SJSA1 (cell line): ENCODE results near the gene CHD9NB. TPM values are rescaled to one million over a fixed set of nuclear protein-coding genes. Genes with fewer than 3 reads are reported as not detected.
A peak's percentile ranks its signal among the peaks of the same experiment; 100 is the strongest.
"Not testable (repeated sequence)": the region's sequence is repeated elsewhere in the genome, so short reads cannot be mapped to it uniquely, and the experiment has no call there.

ENCODE experiments used
- DNase-seq, 2 experiments: peaks; one replicate each; pipeline ENCODE4 v3.0.0-alpha.2; 2015 to 2020; ENCODE audit warnings: low spot score in 2 of 2, low read depth in 1 of 2
- H3K27ac ChIP-seq: fragments of 250-450 bp; sonication (Bioruptor Pico); 2 replicates; pipeline ENCODE4 v1.5.1; 2020; ENCODE audit warnings: mild to moderate bottlenecking, moderate library complexity
- H3K27me3 ChIP-seq: fragments of 250-450 bp; sonication (Bioruptor Pico); replicated peaks from 2 replicates; pipeline ENCODE4 v1.5.1; 2020; ENCODE audit warnings: mild to moderate bottlenecking, moderate library complexity
- H3K36me3 ChIP-seq: fragments of 250-450 bp; sonication (Bioruptor Pico); 2 replicates; pipeline ENCODE4 v1.5.1; 2020; ENCODE audit warnings: mild to moderate bottlenecking
- H3K4me1 ChIP-seq: fragments of 250-450 bp; sonication (Bioruptor Pico); replicated peaks from 2 replicates; pipeline ENCODE4 v1.6.1; 2021; ENCODE audit warnings: mild to moderate bottlenecking
- H3K4me3 ChIP-seq: fragments of 250-450 bp; sonication (Bioruptor Pico); 2 replicates; pipeline ENCODE4 v1.5.1; 2020; ENCODE audit warnings: mild to moderate bottlenecking
- H3K9me3 ChIP-seq: fragments of 250-450 bp; sonication (Bioruptor Pico); replicated peaks from 2 replicates; pipeline ENCODE4 v1.5.1; 2020; ENCODE audit warnings: mild to moderate bottlenecking
- total RNA-seq: library from RNA; depleted of rRNA; stranded (reverse); fragments of >200 nt; shearing (Covaris generic); gene quantifications from 2 replicates; pipeline ENCODE4 v1.2.3, GENCODE V29; 2014

CHD9NB gene
- total RNA-seq, 1 experiment from 2014 or later: 0.45 TPM

DNA sequence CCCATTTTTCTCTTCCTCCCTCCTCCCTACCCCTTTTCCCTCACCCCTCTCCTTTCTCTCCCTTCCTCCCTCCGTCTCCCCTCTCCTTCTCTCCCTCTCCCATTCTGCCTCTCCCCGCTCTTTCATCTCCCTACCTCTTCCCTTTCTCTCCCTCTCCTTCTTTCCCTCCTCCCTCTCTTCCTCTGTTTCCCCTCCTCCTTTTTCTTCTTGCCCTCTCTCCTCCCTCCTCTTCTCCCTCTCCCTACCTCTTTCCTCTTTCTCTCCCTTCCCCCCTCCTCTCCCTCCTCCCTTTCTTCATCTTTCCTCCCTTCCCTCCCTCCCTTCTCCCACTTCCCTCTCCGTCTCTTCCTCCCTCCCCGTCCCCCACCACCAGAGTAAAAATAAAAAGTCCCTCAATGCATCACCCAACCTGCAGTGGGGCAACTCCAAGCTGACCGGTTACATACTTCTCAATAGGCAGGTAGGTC, 10.4 kb downstream of the CHD9NB start:
- Histone ChIP-seq H3K4me3 (no peak overlapping the region), H3K36me3 (no peaks in the 10 kb centered on the region), H3K4me1 (no peaks in the 10 kb centered on the region), H3K27me3 (no peaks in the 10 kb centered on the region), H3K9me3 (no peaks in the 10 kb centered on the region), H3K27ac (no peak overlapping the region)
- DNase-seq: no peak

GRCh38 chr16:53041320-53042051, 11.2 kb downstream of the CHD9NB start:
- H3K4me3 ChIP-seq: no peak overlapping the region
- DNase-seq: no peak
- no peaks in the 10 kb centered on the region for H3K36me3 ChIP-seq
- H3K27ac ChIP-seq: no peak overlapping the region
- no peaks in the 10 kb centered on the region for H3K4me1 ChIP-seq
- no peaks in the 10 kb centered on the region for H3K9me3 ChIP-seq
- no peaks in the 10 kb centered on the region for H3K27me3 ChIP-seq

DNA sequence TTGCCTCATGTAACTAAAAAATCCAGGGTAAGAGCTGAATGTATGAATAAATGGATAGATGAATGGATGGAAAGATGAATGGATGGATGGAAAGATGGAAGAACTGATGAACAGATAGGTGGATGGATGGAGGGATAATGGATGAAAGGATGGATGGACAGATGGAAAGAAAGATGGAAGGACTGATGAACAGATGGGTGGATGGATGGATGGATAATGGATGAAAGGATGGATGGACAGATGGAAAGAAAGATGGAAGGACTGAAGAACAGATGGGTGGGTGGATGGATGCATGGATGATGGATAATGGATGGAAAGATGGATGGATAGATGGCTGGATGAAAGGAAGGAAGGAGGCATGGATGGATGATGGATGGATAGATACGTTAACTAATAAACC, 11.9 kb downstream of the CHD9NB start:
- Histone ChIP-seq H3K4me1 (no peaks in the 10 kb centered on the region), H3K36me3 (no peaks in the 10 kb centered on the region), H3K27ac (no peak overlapping the region), H3K9me3 (no peaks in the 10 kb centered on the region), H3K27me3 (no peaks in the 10 kb centered on the region), H3K4me3 (no peak overlapping the region)
- no peak for DNase-seq

DNA sequence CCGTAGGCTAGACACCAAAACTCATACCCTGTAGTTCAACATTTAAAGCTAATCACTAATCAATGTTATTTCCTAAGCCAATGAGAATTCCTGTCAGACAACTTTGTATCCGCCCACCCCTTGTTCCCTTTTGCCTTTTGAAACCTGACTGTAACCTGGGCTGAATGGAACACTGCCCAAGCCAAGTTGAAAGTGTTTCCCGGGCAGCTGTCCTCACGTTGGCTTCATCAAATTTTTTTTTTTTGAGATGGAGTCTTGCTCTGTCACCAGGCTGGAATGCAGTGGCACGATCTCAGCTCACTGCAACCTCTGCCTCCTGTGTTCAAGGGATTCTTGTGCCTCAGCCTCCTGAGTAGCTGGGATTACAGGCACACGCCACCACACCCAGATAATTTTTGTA, 16.0 kb downstream of the CHD9NB start:
- H3K4me1 ChIP-seq, H3K27ac ChIP-seq, H3K9me3 ChIP-seq, DNase-seq, H3K36me3 ChIP-seq, H3K27me3 ChIP-seq, H3K4me3 ChIP-seq: not testable (repeated sequence)

DNA sequence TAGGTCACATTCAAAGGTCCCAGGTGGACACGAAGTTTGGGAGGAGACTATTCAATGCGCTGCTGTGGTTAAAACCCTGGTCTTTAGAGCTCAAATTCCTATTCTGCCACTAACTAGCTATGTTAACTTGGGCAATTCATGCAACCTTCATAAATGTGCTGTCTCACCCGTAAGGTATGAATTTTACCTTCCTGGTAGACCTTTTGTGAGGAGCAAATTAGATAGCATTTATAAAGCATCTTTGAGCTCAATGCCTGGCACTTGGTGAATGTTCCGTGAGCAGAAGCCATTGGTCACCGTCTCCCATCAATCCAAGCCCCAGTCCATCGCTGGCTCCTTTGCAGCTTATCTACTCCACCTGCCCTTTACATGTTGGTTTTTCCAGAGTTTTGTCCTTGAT, 16.6 kb downstream of the CHD9NB start:
- Histone ChIP-seq H3K36me3 (no peaks in the 10 kb centered on the region), H3K9me3 (no peaks in the 10 kb centered on the region), H3K4me3 (no peak overlapping the region), H3K27ac (no peak overlapping the region), H3K4me1 (no peaks in the 10 kb centered on the region), H3K27me3 (no peaks in the 10 kb centered on the region)
- DNase-seq: no peak

GRCh38 chr16:53035176-53035942, 17.3 kb downstream of the CHD9NB start:
- Histone ChIP-seq H3K9me3 (no peaks in the 10 kb centered on the region), H3K27ac (no peak overlapping the region), H3K36me3 (no peaks in the 10 kb centered on the region), H3K27me3 (no peaks in the 10 kb centered on the region), H3K4me3 (no peak overlapping the region), H3K4me1 (no peaks in the 10 kb centered on the region)
- no peak for DNase-seq

DNA sequence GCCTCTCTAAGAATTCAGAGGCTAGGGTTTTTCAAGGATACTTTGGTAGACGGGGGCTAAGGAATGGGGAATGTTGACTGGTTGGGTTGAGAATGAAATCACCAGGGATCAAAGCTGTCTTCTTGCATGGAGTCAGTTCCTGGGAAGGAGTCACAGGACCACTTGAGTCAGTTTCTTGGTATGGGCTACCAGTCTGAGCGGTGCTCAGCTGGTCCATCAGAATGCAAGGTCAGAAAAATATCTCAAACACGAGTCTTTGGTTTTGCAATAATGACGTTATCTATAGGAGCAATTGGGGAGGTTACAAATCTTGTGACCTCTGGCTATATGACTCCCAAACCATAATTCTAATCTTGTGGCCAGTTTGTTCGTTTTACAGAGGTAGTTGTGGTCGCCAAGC, 18.4 kb downstream of the CHD9NB start:
- Histone ChIP-seq H3K36me3 (no peaks in the 10 kb centered on the region), H3K27ac (no peak overlapping the region), H3K4me3 (no peak overlapping the region), H3K4me1 (no peaks in the 10 kb centered on the region), H3K27me3 (no peaks in the 10 kb centered on the region), H3K9me3 (no peaks in the 10 kb centered on the region)
- DNase-seq: no peak

DNA sequence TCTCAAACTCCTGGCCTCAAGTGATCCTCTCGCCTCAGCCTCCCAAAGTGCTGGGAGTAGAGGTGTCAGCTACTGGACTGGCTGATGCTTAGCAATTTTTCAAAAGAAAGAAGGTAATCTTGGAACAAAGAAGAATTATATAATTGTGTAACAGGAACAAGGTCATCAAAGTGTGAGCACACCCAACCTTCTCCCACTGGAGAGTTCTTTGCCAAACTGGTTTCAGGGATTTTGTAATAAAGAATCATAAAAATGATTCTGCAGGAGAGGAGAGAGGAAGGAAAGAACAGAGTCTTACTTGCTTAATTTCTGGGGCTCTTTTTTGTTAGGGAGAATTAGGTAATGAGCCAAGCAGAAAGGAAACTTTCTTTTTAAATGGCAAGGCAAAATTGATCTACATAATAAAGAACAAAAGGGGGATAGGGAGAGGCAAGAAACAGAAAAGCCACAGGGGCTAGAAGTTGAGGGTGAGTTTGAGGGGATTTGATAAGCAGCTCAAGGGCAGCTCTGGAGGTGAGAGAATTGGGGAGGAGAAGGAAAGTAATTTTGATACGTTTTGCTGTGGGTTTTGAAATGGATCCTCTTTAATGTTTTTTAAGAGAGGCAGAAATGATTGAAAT, 21.3 kb downstream of the CHD9NB start:
- Histone ChIP-seq H3K4me3 (no peak overlapping the region), H3K4me1 (no peaks in the 10 kb centered on the region), H3K27me3 (no peaks in the 10 kb centered on the region), H3K9me3 (no peaks in the 10 kb centered on the region), H3K36me3 (no peaks in the 10 kb centered on the region), H3K27ac (no peak overlapping the region)
- no peak for DNase-seq

DNA sequence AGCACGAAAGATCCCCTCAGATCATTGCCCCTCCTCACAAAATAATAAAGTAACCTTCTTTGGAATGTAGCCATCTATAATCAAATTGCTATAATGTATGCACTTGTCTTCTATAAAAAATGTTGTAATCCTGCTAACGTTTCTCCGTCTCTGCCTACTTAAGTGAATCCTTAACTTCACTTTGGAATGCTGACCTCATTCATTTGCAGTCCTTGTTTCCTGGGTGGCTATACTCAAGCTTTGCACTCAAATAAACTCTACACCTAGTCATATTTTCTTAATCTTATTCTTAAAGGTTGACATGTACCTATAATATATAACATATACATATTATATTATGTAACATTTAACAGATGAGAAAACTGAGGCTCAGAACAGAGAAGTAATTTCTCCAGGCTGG, 22.7 kb downstream of the CHD9NB start:
- Histone ChIP-seq H3K27ac (no peak overlapping the region), H3K9me3 (no peaks in the 10 kb centered on the region), H3K36me3 (no peaks in the 10 kb centered on the region), H3K27me3 (no peaks in the 10 kb centered on the region), H3K4me1 (no peaks in the 10 kb centered on the region), H3K4me3 (no peak overlapping the region)
- DNase-seq: no peak

DNA sequence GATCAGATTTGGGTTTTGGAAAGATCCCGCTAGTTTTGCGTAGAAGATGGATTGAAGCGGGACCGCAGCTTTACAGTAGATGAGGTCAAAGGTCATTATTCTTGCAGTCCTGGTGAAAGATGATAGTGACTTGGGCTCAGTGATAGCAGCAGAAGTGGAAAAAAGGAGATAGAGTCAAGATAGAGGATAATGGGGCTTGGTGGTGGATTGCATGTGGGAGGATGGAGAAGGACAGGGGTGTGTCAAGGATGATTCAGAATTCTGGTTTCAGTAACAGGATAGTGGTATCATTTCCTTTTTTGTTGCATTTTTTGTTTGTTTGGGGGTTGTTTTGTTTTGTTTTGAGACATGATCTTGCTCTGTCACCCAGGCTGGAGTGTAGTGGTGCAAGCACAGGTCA, 28.7 kb downstream of the CHD9NB start:
- H3K9me3 ChIP-seq: no peaks in the 10 kb centered on the region
- H3K4me1 ChIP-seq: no peaks in the 10 kb centered on the region
- no peak for DNase-seq
- no peaks in the 10 kb centered on the region for H3K27me3 ChIP-seq
- H3K4me3 ChIP-seq: no peak overlapping the region
- no peaks in the 10 kb centered on the region for H3K36me3 ChIP-seq
- no peak overlapping the region for H3K27ac ChIP-seq

DNA sequence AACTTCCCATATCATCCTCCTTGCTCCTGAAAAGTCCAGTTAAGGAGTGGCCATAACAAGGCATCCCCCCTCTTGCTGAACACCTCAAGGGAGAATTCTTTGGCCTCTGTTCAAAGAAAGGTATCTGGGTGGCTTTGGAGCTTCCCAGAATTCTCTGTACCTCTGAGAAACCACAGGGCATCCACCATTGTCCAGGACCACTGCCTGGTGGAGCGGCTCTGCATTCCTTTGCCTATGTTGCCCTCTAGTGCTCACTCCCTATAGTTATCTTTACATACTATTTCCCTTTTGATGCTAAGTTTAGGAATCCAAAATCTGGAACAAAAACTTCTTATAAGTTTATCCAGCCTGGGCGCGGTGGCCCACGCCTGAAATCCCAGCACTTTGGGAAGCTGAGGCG, 30.3 kb downstream of the CHD9NB start:
- Histone ChIP-seq H3K4me3 (no peak overlapping the region), H3K4me1 (no peaks in the 10 kb centered on the region), H3K27ac (no peak overlapping the region), H3K36me3 (no peaks in the 10 kb centered on the region), H3K9me3 (no peaks in the 10 kb centered on the region), H3K27me3 (no peaks in the 10 kb centered on the region)
- DNase-seq: peak; percentile 30 to 49

GRCh38 chr16:53018834-53019416, 33.8 kb downstream of the CHD9NB start:
- H3K4me3 ChIP-seq: no peak overlapping the region
- H3K4me1 ChIP-seq: no peaks in the 10 kb centered on the region
- no peaks in the 10 kb centered on the region for H3K9me3 ChIP-seq
- DNase-seq: no peak
- no peaks in the 10 kb centered on the region for H3K36me3 ChIP-seq
- no peaks in the 10 kb centered on the region for H3K27me3 ChIP-seq
- no peak overlapping the region for H3K27ac ChIP-seq

- Histone ChIP-seq H3K27me3 (no peaks in the 10 kb centered on the region), H3K9me3 (no peaks in the 10 kb centered on the region), H3K4me1 (no peaks in the 10 kb centered on the region), H3K36me3 (no peaks in the 10 kb centered on the region), H3K27ac (no peak overlapping the region), H3K4me3 (no peak overlapping the region)
- no peak for DNase-seq
Observed at GRCh38 chr16:53014287-53014686, 38.4 kb downstream of the CHD9NB start.

- Histone ChIP-seq H3K9me3 (no peaks in the 10 kb centered on the region), H3K4me3 (no peak overlapping the region), H3K36me3 (no peaks in the 10 kb centered on the region), H3K4me1 (no peaks in the 10 kb centered on the region), H3K27ac (no peak overlapping the region), H3K27me3 (no peaks in the 10 kb centered on the region)
- no peak for DNase-seq
Observed at GRCh38 chr16:53007095-53007494, 45.6 kb downstream of the CHD9NB start.
